Activated T-cell treated with anti-CD3 and anti-CD28 coated beads for 24 hours (primary cell): ENCODE data around the gene LSAMP.

Experiments used
- DNase-seq: peaks from one replicate; pipeline ENCODE4 v3.0.0-alpha.2; 2020; ENCODE audit warnings: low read depth

Gene LSAMP

GRCh38 chr3:116291141-116291540, 154.1 kb downstream of the LSAMP start:
- no peak for DNase-seq

DNA sequence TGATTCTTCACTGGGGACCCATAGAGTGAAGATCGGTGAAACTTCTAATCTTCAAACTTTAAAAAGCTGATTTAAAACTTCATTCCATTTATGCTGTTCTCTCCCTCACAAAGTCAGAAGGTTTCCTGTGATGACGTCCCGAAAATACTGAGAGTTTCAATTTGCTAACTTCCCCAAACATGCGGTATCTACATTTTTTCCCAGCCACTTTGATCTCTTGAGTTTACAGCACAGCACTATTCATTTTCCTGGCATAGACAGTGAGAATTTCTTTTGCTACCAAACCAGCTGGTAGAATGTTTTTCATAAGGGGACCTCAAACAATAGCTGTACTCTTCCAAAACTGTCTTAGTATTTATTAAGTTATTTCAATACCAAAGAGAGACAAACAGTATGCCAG, 156.8 kb downstream of the LSAMP start:
- DNase-seq = no peak

GRCh38 chr3:116285781-116286421, 159.4 kb downstream of the LSAMP start:
- DNase-seq = no peak

- DNase-seq = no peak
Observed at GRCh38 chr3:116281313-116282143, 163.8 kb downstream of the LSAMP start.

- DNase-seq = no peak
Observed at GRCh38 chr3:116280130-116280740, 165.1 kb downstream of the LSAMP start.

- DNase-seq = no peak
Observed at GRCh38 chr3:116276675-116277074, 168.6 kb downstream of the LSAMP start.

GRCh38 chr3:116270056-116270455, 175.2 kb downstream of the LSAMP start:
- DNase-seq = no peak

- no peak for DNase-seq
Observed at GRCh38 chr3:116267116-116267515, 178.2 kb downstream of the LSAMP start.

- DNase-seq = no peak
Observed at GRCh38 chr3:116265976-116266584, 179.2 kb downstream of the LSAMP start.

DNA sequence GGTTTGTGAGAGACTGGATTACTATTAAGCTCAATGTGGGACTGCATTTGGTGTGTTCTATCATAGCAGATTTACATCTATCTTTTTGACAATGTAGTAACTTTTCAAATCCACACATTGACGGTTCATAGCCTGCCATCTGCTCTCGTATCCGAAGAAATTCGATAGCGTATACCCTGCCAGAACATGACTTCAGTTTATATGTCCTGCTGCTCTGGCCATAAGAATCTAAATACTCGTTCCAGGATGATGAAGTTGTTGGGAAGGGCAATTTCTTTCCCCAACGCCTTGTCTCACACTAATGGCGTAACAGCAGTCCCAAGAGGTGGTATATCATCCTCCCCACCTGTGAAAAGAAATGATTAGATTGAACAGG, 180.0 kb downstream of the LSAMP start:
- no peak for DNase-seq

DNA sequence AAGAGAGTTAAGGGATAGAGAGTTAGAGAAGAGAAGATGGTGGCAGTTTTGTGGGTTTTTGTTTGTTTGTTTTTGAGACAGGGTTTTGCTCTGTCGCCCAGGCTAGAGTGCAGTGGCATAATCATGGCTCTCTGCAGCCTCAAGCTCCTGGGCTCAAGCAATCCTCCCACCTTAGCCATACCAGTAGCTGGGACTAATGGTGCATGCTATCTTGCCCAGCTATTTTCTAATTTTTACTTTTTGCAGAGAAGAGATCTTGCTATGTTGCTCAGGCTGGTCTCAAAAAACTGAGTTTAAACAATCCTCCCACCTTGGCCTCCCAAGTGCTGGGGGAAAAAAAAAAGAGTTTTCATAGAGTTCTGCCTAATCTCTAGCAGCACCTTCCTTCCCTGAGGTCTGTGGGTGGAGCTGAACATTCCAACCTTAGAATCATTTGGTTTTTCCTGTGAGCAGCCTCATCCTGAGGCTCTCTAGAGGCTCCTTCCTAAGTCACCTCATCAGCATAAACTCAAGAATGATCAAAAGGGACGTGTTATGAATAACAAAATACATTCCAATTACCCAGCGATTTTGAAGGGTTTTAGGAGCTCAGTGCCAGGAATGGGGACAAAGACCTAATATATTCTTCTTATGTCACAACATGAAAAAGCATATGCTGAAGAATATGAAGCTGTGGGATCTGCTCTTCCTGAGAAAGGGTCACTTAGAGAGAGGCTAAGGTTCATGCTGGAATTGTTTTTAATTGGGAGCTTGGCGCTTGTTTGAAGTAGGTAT, 180.6 kb downstream of the LSAMP start:
- no peak for DNase-seq

- DNase-seq = no peak
Observed at GRCh38 chr3:116263842-116264545, 181.3 kb downstream of the LSAMP start.

DNA sequence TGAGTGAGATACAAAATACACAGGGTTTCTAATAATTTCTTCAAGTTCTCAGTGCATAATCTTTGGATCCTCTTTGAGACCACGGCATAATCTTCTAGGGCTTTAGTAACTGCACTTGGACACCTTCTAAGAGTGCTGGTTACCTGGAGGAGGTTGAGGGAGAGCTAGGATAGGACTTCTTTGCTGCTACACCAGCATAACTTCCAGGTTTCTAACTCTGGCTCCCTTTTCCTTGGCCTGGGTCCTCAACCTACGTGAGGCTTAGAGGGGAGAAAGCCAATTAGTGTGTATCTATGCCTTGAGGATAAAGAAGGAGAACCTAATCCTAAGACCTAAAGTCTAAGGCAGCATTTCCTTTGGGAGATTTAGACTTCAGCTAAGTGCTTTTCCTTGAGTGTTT, 184.8 kb downstream of the LSAMP start:
- DNase-seq = no peak

GRCh38 chr3:116259984-116260383, 185.3 kb downstream of the LSAMP start:
- DNase-seq = no peak

DNA sequence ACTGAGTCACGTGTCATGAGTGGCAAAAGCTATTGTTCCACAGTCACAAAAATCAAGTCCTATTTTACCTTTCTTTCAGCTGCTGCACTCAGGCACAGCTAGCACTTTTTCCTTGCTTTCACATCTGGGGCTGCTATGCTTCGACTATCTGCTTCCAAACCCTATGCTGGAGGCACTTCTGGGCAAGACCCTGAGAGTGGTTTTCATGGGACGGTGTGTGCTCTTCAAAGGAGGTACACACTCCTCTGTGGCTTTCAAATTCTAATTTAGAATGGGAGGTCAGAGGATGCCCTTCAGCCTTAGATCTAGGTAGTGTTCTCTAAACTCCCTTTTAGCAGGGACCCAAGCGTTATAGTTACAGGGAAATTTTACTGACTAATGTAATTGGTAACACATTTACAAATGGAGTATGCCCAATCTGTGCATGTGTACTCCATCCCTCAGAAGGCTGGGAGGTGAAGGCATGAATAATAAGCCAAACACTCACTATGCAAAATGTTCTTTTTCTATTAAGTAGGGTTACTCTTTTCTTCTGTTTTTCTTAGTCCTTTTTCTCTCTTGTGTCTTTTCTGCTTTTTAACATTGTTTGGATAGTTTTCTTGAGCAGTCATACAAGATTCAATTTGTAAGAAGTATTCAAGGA, 188.3 kb downstream of the LSAMP start:
- DNase-seq = no peak

- no peak for DNase-seq
Observed at GRCh38 chr3:116254541-116254940, 190.7 kb downstream of the LSAMP start.

GRCh38 chr3:116253511-116253910, 191.8 kb downstream of the LSAMP start:
- DNase-seq = no peak

- no peak for DNase-seq
Observed at GRCh38 chr3:116247605-116248004, 197.7 kb downstream of the LSAMP start.

DNA sequence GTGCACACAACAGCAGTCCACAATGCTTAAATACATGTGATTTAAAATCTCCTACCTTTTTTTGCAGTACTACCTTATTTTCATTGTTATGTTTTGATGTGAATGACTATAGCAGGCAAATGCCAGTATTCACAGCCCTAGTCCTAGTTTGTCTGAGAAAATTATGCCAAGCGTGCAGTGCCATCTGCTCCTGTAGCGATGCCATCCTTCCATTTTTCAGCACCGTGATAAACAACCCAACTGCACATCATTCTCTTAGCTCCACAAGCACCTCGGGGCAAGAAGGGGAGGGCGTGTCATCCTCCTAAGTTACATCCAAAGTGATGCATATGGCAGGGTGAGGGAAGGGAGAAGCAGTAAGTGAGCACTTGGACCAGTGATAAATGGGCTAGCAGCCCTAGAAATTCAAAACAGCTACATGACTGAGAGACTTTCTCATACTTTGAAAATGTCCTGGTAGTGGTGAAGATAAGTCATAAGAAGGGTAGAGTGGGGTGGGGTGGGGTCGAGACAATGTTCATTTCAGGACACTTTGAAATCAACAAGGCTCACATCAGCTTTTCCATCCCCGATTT, 198.8 kb downstream of the LSAMP start:
- DNase-seq = no peak

DNA sequence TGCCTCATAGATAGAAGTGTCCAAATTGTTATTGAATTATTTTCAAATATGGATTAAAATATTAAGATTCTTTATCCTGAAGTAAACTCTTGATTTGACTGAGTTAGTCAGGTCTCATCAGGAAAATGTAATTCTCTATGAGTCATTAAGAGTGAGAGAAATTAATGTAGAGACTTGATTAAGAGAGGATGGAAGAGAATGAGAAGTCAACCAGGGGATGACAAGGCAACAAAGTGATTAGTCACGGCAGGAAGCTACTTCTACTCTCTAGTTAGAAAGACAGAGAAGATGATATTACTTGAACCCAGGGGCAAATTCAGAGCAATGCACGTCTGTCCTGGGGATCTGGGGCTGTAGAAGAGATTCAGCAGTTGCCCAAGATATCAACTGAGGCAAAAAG, 202.5 kb downstream of the LSAMP start:
- DNase-seq = no peak

DNA sequence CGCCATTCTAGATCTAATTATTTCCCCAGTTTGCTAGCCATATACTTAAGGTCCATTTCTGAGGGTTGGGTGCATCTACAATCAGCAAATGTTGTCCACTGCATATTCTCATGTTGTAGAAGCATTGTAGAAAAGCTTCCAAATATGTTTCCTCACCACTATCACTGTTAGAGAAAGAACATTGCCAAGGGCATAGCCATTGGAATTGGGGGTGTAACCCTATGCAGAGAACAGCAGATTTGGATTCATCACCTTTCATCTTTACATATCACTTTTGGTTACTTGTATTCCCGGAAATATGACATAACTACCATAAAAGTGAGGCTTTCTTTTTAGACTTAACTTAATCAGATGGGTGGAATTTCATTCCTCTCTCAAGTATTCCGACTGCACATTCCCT, 203.6 kb downstream of the LSAMP start:
- DNase-seq = no peak
